ENCODE measurements around the gene RASAL1. TPM values are rescaled to one million over a fixed set of nuclear protein-coding genes. Genes with fewer than 3 reads are reported as not detected.

Gene RASAL1
- total RNA-seq, 1 donor, result not detected

DNA sequence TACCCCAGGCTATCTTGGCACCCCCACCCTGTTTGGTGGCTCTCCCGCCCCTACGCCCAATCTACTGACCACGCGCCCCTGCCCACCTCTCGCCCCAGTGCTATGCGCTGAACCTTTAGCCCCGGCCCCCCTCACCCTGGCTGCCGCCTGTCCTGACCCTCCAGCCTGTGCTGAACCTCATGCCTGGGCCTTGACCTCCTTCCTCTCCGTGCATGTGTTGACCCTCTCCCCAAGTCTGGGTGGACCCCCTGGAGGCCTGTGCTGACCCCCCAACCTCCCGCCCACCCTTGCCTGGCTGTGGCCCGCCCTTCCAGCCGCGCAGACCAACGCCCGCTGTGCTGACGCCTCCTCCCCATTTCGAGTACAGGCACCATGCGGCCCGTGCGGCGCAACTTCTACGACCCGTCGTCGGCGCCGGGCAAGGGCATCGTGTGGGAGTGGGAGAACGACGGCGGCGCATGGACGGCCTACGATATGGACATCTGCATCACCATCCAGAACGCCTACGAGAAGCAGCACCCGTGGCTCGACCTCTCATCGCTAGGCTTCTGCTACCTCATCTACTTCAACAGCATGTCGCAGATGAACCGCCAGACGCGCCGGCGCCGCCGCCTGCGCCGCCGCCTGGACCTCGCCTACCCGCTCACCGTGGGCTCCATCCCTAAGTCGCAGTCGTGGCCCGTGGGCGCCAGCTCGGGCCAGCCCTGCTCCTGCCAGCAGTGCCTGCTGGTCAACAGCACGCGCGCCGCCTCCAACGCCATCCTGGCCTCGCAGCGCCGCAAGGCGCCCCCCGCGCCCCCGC lies 58.3 kb downstream of the RASAL1 start:
- Histone ChIP-seq H3K4me1 (ENCODE audit: insufficient read depth, low read length) (no peaks in the 10 kb centered on the region), H3K4me3 (ENCODE audit: insufficient read depth, low read length) (no peak overlapping the region), H3K79me2 (ENCODE audit: insufficient read depth, low read length) (no peaks in the 10 kb centered on the region), H4K20me1 (ENCODE audit: insufficient read depth, low read length) (no peaks in the 10 kb centered on the region), H3K27ac (ENCODE audit: low read depth, low read length) (no peak overlapping the region), H3K27me3 (ENCODE audit: insufficient read depth, low read length) (peaks cover 2% of the 10 kb centered on the region), H2AFZ (ENCODE audit: low read length) (no peak overlapping the region), H3K4me2 (ENCODE audit: insufficient read depth, low read length) (no peak overlapping the region), H3K9me3 (ENCODE audit: low read depth, low read length) (no peaks in the 10 kb centered on the region), H3K36me3 (ENCODE audit: insufficient read depth, low read length) (no peaks in the 10 kb centered on the region)
- DNase-seq (ENCODE audit: insufficient read length, low spot score, missing footprints), result no peak
- no peak for TF ChIP-seq CTCF (IDR thresholded peaks at IDR 0.05; ENCODE audit: extremely low read depth, low read depth, low read length)

DNA sequence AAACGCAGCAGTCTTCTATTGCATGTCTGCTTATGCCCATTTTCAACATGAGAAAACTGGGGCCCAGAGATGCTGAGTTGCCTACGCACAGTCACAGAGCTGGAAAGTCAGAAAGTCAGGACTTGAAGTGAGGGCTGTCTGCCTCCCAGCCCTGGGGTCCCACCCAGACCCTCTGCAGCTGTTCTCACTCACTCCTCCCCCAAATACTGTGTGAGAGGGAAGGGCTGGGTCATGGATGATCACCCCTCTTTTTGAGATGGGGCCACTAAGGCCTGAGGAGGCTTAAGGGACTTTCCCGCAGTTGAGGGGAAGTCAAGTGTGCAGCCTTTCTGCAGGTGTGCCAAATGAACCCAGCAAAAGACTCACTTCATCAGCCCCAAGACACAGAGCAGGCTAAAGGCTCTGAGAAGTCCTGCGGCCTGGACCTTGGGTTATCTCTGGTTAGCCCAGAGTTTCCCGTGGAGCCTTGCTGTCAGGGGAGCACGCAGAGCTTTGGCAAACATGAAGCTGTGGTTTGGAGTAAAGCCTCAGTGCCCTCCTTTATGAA lies 60.4 kb downstream of the RASAL1 start:
- no peaks in the 10 kb centered on the region for H3K4me1 ChIP-seq (ENCODE audit: insufficient read depth, low read length)
- H3K27me3 ChIP-seq (ENCODE audit: insufficient read depth, low read length), result no peaks in the 10 kb centered on the region
- no peak for TF ChIP-seq CTCF (IDR thresholded peaks at IDR 0.05; ENCODE audit: extremely low read depth, low read depth, low read length)

DNA sequence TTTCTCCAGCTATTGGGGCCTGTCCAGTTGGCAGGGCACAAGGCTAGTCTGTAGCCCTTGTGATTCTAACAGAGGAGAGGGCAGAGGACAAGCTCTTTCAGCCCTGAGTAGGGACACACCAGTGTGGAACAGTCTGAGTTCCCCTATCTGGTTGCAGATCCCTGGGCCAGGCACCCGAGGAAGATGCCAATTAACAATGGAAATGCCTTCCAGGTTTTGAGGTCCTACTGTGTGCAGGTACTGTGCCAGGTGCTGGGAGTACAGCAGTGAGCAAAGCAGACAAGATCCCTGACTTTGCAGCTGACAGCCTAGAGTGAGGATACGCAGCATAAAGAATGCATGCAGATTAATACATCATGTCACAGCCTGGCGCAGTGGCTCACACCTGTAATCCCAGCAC lies 62.0 kb downstream of the RASAL1 start:
- Histone ChIP-seq H3K36me3 (ENCODE audit: insufficient read depth, low read length) (no peaks in the 10 kb centered on the region), H3K79me2 (ENCODE audit: insufficient read depth, low read length) (no peaks in the 10 kb centered on the region), H3K4me1 (ENCODE audit: insufficient read depth, low read length) (no peaks in the 10 kb centered on the region), H3K27me3 (ENCODE audit: insufficient read depth, low read length) (no peaks in the 10 kb centered on the region), H3K27ac (ENCODE audit: low read depth, low read length) (no peak overlapping the region), H3K4me3 (ENCODE audit: insufficient read depth, low read length) (no peak overlapping the region), H4K20me1 (ENCODE audit: insufficient read depth, low read length) (no peaks in the 10 kb centered on the region), H3K9me3 (ENCODE audit: low read depth, low read length) (no peaks in the 10 kb centered on the region), H3K4me2 (ENCODE audit: insufficient read depth, low read length) (no peak overlapping the region), H2AFZ (ENCODE audit: low read length) (no peak overlapping the region)
- no peak for DNase-seq (ENCODE audit: insufficient read length, low spot score, missing footprints)
- TF ChIP-seq CTCF (IDR thresholded peaks at IDR 0.05; ENCODE audit: extremely low read depth, low read depth, low read length), result no peak

More for the DNA sequence above, 60.4 kb downstream of the RASAL1 start:
- no peak overlapping the region for H3K27ac ChIP-seq (ENCODE audit: low read depth, low read length)
- H3K4me3 ChIP-seq (ENCODE audit: insufficient read depth, low read length), result no peak overlapping the region
- H3K4me2 ChIP-seq (ENCODE audit: insufficient read depth, low read length), result no peak overlapping the region
- H2AFZ ChIP-seq (ENCODE audit: low read length), result no peak overlapping the region
- H3K36me3 ChIP-seq (ENCODE audit: insufficient read depth, low read length), result no peaks in the 10 kb centered on the region
- no peaks in the 10 kb centered on the region for H4K20me1 ChIP-seq (ENCODE audit: insufficient read depth, low read length)
- H3K9me3 ChIP-seq (ENCODE audit: low read depth, low read length), result no peaks in the 10 kb centered on the region
- no peak for DNase-seq (ENCODE audit: insufficient read length, low spot score, missing footprints)
- H3K79me2 ChIP-seq (ENCODE audit: insufficient read depth, low read length), result no peaks in the 10 kb centered on the region

DNA sequence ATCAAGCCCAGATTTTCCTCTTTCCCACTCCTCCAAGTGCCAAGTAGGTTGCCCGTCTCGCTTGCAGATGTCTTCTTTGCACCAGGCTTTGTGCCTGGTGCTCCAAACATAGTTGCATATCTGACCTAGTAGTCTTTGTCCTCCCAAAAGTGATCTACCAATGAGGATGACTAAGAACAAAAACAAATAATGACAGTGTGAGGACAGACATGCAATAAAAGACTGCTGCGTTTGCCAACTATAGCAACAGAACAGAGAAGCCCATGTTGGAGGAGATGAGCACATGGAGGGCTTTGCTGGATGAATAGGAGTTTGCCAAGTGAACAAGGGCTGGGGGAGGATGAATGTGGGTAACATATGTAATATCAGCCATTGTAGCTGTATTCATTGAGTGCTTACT lies 63.4 kb downstream of the RASAL1 start:
- no peak overlapping the region for H2AFZ ChIP-seq (ENCODE audit: low read length)
- DNase-seq (ENCODE audit: insufficient read length, low spot score, missing footprints), result no peak
- no peak for TF ChIP-seq CTCF (IDR thresholded peaks at IDR 0.05; ENCODE audit: extremely low read depth, low read depth, low read length)
- H3K4me3 ChIP-seq (ENCODE audit: insufficient read depth, low read length), result no peak overlapping the region
- H3K9me3 ChIP-seq (ENCODE audit: low read depth, low read length), result no peaks in the 10 kb centered on the region
- no peaks in the 10 kb centered on the region for H3K4me1 ChIP-seq (ENCODE audit: insufficient read depth, low read length)
- no peak overlapping the region for H3K4me2 ChIP-seq (ENCODE audit: insufficient read depth, low read length)
- no peaks in the 10 kb centered on the region for H3K27me3 ChIP-seq (ENCODE audit: insufficient read depth, low read length)
- H3K27ac ChIP-seq (ENCODE audit: low read depth, low read length), result no peak overlapping the region
- H3K36me3 ChIP-seq (ENCODE audit: insufficient read depth, low read length), result no peaks in the 10 kb centered on the region
- no peaks in the 10 kb centered on the region for H3K79me2 ChIP-seq (ENCODE audit: insufficient read depth, low read length)
- no peaks in the 10 kb centered on the region for H4K20me1 ChIP-seq (ENCODE audit: insufficient read depth, low read length)

Data from osteoblast (primary cell).